Endothelial cell of umbilical vein (primary cell): ENCODE data around the gene RASSF5. TPM values are rescaled to one million over a fixed set of nuclear protein-coding genes. Genes with fewer than 3 reads are reported as not detected.

Source experiments
- BruUV-seq: library from RNA; stranded (reverse); fragments of 400-500 nt; replicated peaks from 2 replicates; lab custom pipeline; 2021; lab: Mats Ljungman, UMichigan
- CTCF ChIA-PET: fragments of 300-600, 350-600 bp; sonication (Branson Sonifier 250); formaldehyde crosslinking; loops from one replicate; lab custom pipeline; 2021; ENCODE audit warnings: antibody characterized with exemption, inconsistent platforms; lab: Charles Lee
- POLR2A ChIA-PET: fragments of 300-600, 350-600 bp; sonication (Branson Sonifier 250); formaldehyde crosslinking; loops from one replicate; lab custom pipeline; 2021; ENCODE audit warnings: antibody characterized with exemption, inconsistent platforms; lab: Charles Lee
- DNase-seq: peaks from one replicate; pipeline ENCODE4 v3.0.0-alpha.2; 2011; ENCODE audit warnings: low read depth, low spot score
- FAIRE-seq: peaks from 2 replicates; lab custom pipeline; 2011; peaks lifted over from hg19 to GRCh38; lab: Jason Lieb, UNC
- H2AFZ ChIP-seq: 2 replicates; pipeline ENCODE4 v1.6.0; 2012; ENCODE audit warnings: low read depth, low read length, control low read depth, inconsistent platforms
- H3K27ac ChIP-seq: 2 replicates; pipeline ENCODE4 v1.5.1; 2011; ENCODE audit warnings: low read depth, mild to moderate bottlenecking, control low read depth, low read length, moderate library complexity; ENCODE audit not compliant: insufficient read depth
- H3K27me3 ChIP-seq, 2 experiments: 2 replicates each; pipeline versions ENCODE4 v1.6.0 to v1.6.1; 2011; ENCODE audit warnings: low read length in 2 of 2, mixed read lengths in 1 of 2; ENCODE audit not compliant: control insufficient read depth in 2 of 2, insufficient read depth in 2 of 2
- H3K36me3 ChIP-seq, 2 experiments: 2 replicates in 1 of 2; 3 replicates in 1 of 2; pipeline ENCODE4 v1.5.1; 2011; ENCODE audit warnings: low read length in 2 of 2, mild to moderate bottlenecking in 1 of 2, moderate library complexity in 1 of 2; ENCODE audit not compliant: control insufficient read depth in 2 of 2, insufficient read depth in 2 of 2; ENCODE audit errors: extremely low read depth in 1 of 2
- H3K4me1 ChIP-seq: 3 replicates; pipeline ENCODE4 v1.5.1; 2011; ENCODE audit warnings: mild to moderate bottlenecking, low read length; ENCODE audit not compliant: control insufficient read depth, insufficient read depth; ENCODE audit errors: extremely low read depth
- H3K4me2 ChIP-seq: 2 replicates; pipeline ENCODE4 v1.6.1; 2011; ENCODE audit warnings: low read length, control low read depth, mixed read lengths; ENCODE audit not compliant: insufficient read depth
- H3K4me3 ChIP-seq, 3 experiments: fragments of 200-600 bp in 1 of 3; sonication (generic), shearing (Covaris generic) in 1 of 3; replicated peaks in 1 of 3; 2 replicates each; pipeline ENCODE4 v1.5.1; 2011 to 2016; ENCODE audit warnings: control low read depth in 3 of 3, low read length in 3 of 3, mild to moderate bottlenecking in 2 of 3, inconsistent platforms in 1 of 3, low read depth in 1 of 3, moderate library complexity in 1 of 3; ENCODE audit not compliant: insufficient read depth in 1 of 3
- H3K79me2 ChIP-seq: 2 replicates; pipeline ENCODE4 v1.6.0; 2012; ENCODE audit warnings: low read length, inconsistent platforms; ENCODE audit not compliant: control insufficient read depth, insufficient read depth
- H3K9ac ChIP-seq: replicated peaks from 2 replicates; pipeline ENCODE3; 2011; ENCODE audit warnings: low read length, control low read depth; ENCODE audit not compliant: insufficient read depth; ENCODE audit errors: extremely low read depth
- H3K9me1 ChIP-seq: replicated peaks from 3 replicates; pipeline ENCODE4 v1.6.0; 2011; ENCODE audit warnings: mild to moderate bottlenecking, low read length; ENCODE audit not compliant: control insufficient read depth, insufficient read depth; ENCODE audit errors: extremely low read depth
- H3K9me3 ChIP-seq: replicated peaks from 2 replicates; pipeline ENCODE4 v1.5.1; 2012; ENCODE audit warnings: low read length, inconsistent platforms; ENCODE audit not compliant: control insufficient read depth, insufficient read depth
- H4K20me1 ChIP-seq: replicated peaks from 2 replicates; pipeline ENCODE3; 2011; ENCODE audit warnings: mild to moderate bottlenecking, low read length; ENCODE audit not compliant: control insufficient read depth, insufficient read depth; ENCODE audit errors: extremely low read depth
- CTCF ChIP-seq, 2 donors: IDR thresholded peaks; 1 replicate in 1 of 2; 2 replicates in 1 of 2; pipeline ENCODE4 v1.5.1; 2011; ENCODE audit warnings: low read length in 2 of 2, mild to moderate bottlenecking in 2 of 2, moderate library complexity in 2 of 2, control low read depth in 1 of 2, inconsistent platforms in 1 of 2, low read depth in 1 of 2; ENCODE audit not compliant: insufficient read depth in 1 of 2; ENCODE audit errors: extremely low read depth in 1 of 2
- EZH2 ChIP-seq: IDR thresholded peaks from 2 replicates; pipeline ENCODE4 v1.6.1; 2012; ENCODE audit warnings: borderline replicate concordance, low read depth, mild to moderate bottlenecking, moderate library complexity, low read length, inconsistent platforms; ENCODE audit not compliant: severe bottlenecking
- FOS ChIP-seq: IDR thresholded peaks from 2 replicates; pipeline ENCODE4 v1.6.1; 2011; ENCODE audit warnings: mild to moderate bottlenecking, low read length, moderate library complexity, borderline replicate concordance; ENCODE audit not compliant: insufficient read depth
- GATA2 ChIP-seq: IDR thresholded peaks from 2 replicates; pipeline ENCODE4 v1.7.0; 2011; ENCODE audit warnings: low read depth, mild to moderate bottlenecking, moderate library complexity, mixed read lengths, low read length; ENCODE audit not compliant: insufficient read length, insufficient read depth
- JUN ChIP-seq: IDR thresholded peaks from 2 replicates; pipeline ENCODE4 v1.6.1; 2011; ENCODE audit warnings: borderline replicate concordance, low read depth; ENCODE audit not compliant: insufficient read length, insufficient read depth
- MAX ChIP-seq: IDR thresholded peaks from 2 replicates; pipeline ENCODE4 v1.6.1; 2011; ENCODE audit not compliant: insufficient read depth, insufficient read length
- MYC ChIP-seq: IDR thresholded peaks from one replicate; pipeline ENCODE4 v1.6.1; 2011; ENCODE audit warnings: mild to moderate bottlenecking, low read depth, low read length
- POLR2A ChIP-seq: IDR thresholded peaks from 2 replicates; pipeline ENCODE4 v1.6.1; 2012; ENCODE audit warnings: low read depth, mild to moderate bottlenecking, control low read depth, low read length
- POLR2AphosphoS5 ChIP-seq: IDR thresholded peaks from 2 replicates; pipeline ENCODE4 v1.6.1; 2012; ENCODE audit warnings: low read depth, mild to moderate bottlenecking, control low read depth, low read length, moderate library complexity; ENCODE audit not compliant: insufficient read depth
- dilution Hi-C: fragments of 300-500 bp; cut with MboI; formaldehyde crosslinking; loops from one replicate; pipeline ENCODE4 v1.15.0; 2019; ENCODE audit warnings: low sequenced_read_pairs; ENCODE audit not compliant: extremely low pct_ligation_motif_present
- intact Hi-C: fragments of 100-400 bp; cut with micrococcal nuclease; formaldehyde crosslinking; loops from one replicate; pipeline ENCODE4 v1.10.0; 2022
- polyA plus RNA-seq, 4 experiments: library from polyadenylated mRNA; depleted of rRNA in 3 of 4; stranded (reverse) in 3 of 4; unstranded in 1 of 4; fragments of >200 nt; gene quantifications; 2 replicates each; pipeline versions ENCODE4 v1.2.1 to v1.2.3, GENCODE V29; 2011 to 2012; ENCODE audit warnings: missing spikeins in 1 of 4
- total RNA-seq: library from RNA; stranded (reverse); gene quantifications from 2 replicates; pipeline ENCODE4 v1.2.3, GENCODE V29; 2021

RASSF5 gene
- total and polyA plus RNA-seq, 2 donors (not counting 3 experiments of a cell fraction or from before 2014, with no cell fraction given), result 0.23 to 0.60 TPM

- intact Hi-C loops (no loop called here), dilution Hi-C loops (no loop called here)
- TF ChIP-seq MAX (no peak), POLR2A (no peak), FOS (no peak), CTCF (IDR thresholded peaks at IDR 0.05; ENCODE audit: extremely low read depth in 1 of 2, insufficient read depth in 1 of 2, low read depth in 1 of 2, low read length in 2 of 2) (no peak), MYC (no peak), JUN (no peak), EZH2 (no peak), GATA2 (no peak), POLR2AphosphoS5 (no peak)
- Histone ChIP-seq H3K9ac (no peak overlapping the region), H3K9me1 (no peaks in the 10 kb centered on the region), H4K20me1 (no peaks in the 10 kb centered on the region), H3K4me1 (no peaks in the 10 kb centered on the region), H3K4me2 (no peak overlapping the region), H2AFZ (no peak overlapping the region), H3K36me3 (no peaks in the 10 kb centered on the region), H3K4me3 (no peak overlapping the region), H3K79me2 (no peaks in the 10 kb centered on the region), H3K27ac (no peak overlapping the region), H3K9me3 (no peaks in the 10 kb centered on the region), H3K27me3 (peaks cover 2 to 9% of the 10 kb centered on the region in 2 experiments)
- no TSS peak for BruUV-seq
- no peak for FAIRE-seq
- ChIA-PET CTCF (interaction anchor here (0.7 to 2.3 kb wide), 3 partner anchors 10 to 42 kb away, joined by 3 to 6 read pairs (median 6); no protein-coding TSS in a partner anchor), POLR2A (interaction anchor here (0.6 kb wide), 1 partner anchor 14 kb away, joined by 5 read pairs; no protein-coding TSS in a partner anchor)
- DNase-seq, result no peak
These were observed 13.8 kb downstream of the RASSF5 start for GRCh38 chr1:206521127-206521526.
